Spleen (tissue), 7 donors: ENCODE measurements around the gene NMNAT2.

Source experiments
- CTCF ChIP-seq, 11 experiments: fragments of 200-600 bp in 7 of 11; fragments of 450-650 bp in 4 of 11; sonication (generic) in 4 of 11; IDR thresholded peaks in 8 of 11; conservative IDR thresholded peaks in 3 of 11; 1 replicate in 7 of 11; 2 replicates in 4 of 11; pipeline versions ENCODE4 v1.4.0 to v1.8.0; 2016 to 2021; ENCODE audit warnings: antibody characterized with exemption in 11 of 11, inconsistent platforms in 4 of 11, mild to moderate bottlenecking in 1 of 11
- POLR2A ChIP-seq, 3 donors: fragments of 450-650 bp; IDR thresholded peaks; one replicate each; pipeline ENCODE4 v1.5.1; 2017; ENCODE audit warnings: antibody characterized with exemption in 3 of 3, mild to moderate bottlenecking in 1 of 3
- POLR2AphosphoS5 ChIP-seq, 3 donors: sonication (generic); formaldehyde crosslinking; IDR thresholded peaks; one replicate each; pipeline ENCODE4 v1.5.1; 2017; ENCODE audit warnings: antibody characterized with exemption in 3 of 3
- donor health status: DM: no; HTN: no; CAD: no; lungs with moderate emphysema.
- donor health status: DM: no; HTN: no; CAD: no.
- donor health status: DM: no; HTN: no; CAD: no.

GRCh38 chr1:183385340-183386144 lies 32.6 kb downstream of the NMNAT2 start:
- no peak for TF ChIP-seq CTCF (IDR thresholded peaks at IDR 0.05 in 8 of 11, conservative IDR thresholded peaks at IDR 0.05 in 3 of 11)
- TF ChIP-seq POLR2A (IDR thresholded peaks at IDR 0.05) = no peak
- no peak for TF ChIP-seq POLR2AphosphoS5 (IDR thresholded peaks at IDR 0.05)
